ES-I3 (cell line): ENCODE measurements around the gene YWHAH.

Experiments used
- H3K36me3 ChIP-seq: 2 replicates; pipeline ENCODE4 v1.6.1; 2013; ENCODE audit warnings: mild to moderate bottlenecking, low read length, control low read depth, moderate library complexity; ENCODE audit not compliant: insufficient read depth
- H3K4me1 ChIP-seq: 2 replicates; pipeline ENCODE4 v1.6.1; 2013; ENCODE audit warnings: mild to moderate bottlenecking, control low read depth, low read length; ENCODE audit not compliant: insufficient read depth
- H3K9ac ChIP-seq: 2 replicates; pipeline ENCODE4 v1.6.1; 2013; ENCODE audit warnings: low read depth, mild to moderate bottlenecking, low read length, moderate library complexity
- H3K9me3 ChIP-seq: 2 replicates; pipeline ENCODE4 v1.6.1; 2013; ENCODE audit warnings: mild to moderate bottlenecking, low read length, moderate library complexity; ENCODE audit not compliant: control insufficient read depth, insufficient read depth

Gene YWHAH

GRCh38 chr22:31951194-31952093 lies 7.1 kb downstream of the YWHAH start:
- H3K9me3 ChIP-seq, result no peaks in the 10 kb centered on the region
- peaks cover 33% of the 10 kb centered on the region for H3K36me3 ChIP-seq
- peaks cover 31% of the 10 kb centered on the region for H3K4me1 ChIP-seq
- no peak overlapping the region for H3K9ac ChIP-seq

DNA sequence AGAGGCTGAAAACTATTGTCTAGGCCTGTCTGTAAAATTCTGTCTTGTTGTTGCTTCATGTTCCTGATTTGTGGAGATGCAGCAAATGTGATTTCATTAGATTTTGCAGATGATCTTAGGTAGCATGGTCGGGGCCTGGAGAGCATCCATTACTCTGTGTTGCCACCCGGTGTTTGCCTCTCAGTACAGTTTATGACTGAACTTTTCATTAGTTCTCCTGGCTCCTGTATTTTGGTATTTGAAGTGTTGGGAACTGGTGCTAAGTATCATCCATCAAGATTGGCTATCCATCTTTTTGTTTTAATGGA lies 7.7 kb downstream of the YWHAH start:
- Histone ChIP-seq H3K4me1 (peaks cover 25% of the 10 kb centered on the region), H3K9me3 (no peaks in the 10 kb centered on the region), H3K36me3 (peaks cover 38% of the 10 kb centered on the region), H3K9ac (no peak overlapping the region)

DNA sequence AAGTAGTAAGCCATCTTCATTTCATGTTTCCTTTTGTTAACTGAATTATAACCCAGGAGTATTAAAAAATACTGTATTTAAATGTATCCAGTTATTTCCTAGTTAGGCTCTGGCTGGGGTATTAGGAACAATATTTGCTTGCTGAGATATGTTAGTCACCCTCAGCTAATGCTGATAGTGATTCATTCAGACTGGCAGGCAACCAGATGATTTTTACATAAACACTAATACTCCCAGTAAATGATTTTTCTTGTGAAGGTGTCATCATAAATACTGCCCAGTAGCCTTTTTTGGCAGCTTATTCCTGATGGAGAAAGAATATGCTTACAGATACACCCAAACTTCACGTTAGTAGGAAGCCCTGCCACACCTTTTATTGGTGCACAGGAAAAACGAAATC lies 8.1 kb downstream of the YWHAH start:
- Histone ChIP-seq H3K9ac (no peak overlapping the region), H3K4me1 (peaks cover 22% of the 10 kb centered on the region), H3K36me3 (peaks cover 40% of the 10 kb centered on the region), H3K9me3 (no peaks in the 10 kb centered on the region)

- Histone ChIP-seq H3K9me3 (no peaks in the 10 kb centered on the region), H3K36me3 (peaks cover 40% of the 10 kb centered on the region), H3K9ac (no peak overlapping the region), H3K4me1 (peaks cover 20% of the 10 kb centered on the region)
These were observed 8.9 kb downstream of the YWHAH start for GRCh38 chr22:31953261-31953660.

- Histone ChIP-seq H3K9me3 (no peaks in the 10 kb centered on the region), H3K4me1 (peaks cover 20% of the 10 kb centered on the region), H3K36me3 (peaks cover 31% of the 10 kb centered on the region), H3K9ac (no peak overlapping the region)
These were observed 10.5 kb downstream of the YWHAH start for GRCh38 chr22:31954535-31955523.

- Histone ChIP-seq H3K4me1 (peaks cover 20% of the 10 kb centered on the region), H3K9ac (no peak overlapping the region), H3K9me3 (no peaks in the 10 kb centered on the region), H3K36me3 (peaks cover 22% of the 10 kb centered on the region)
These were observed 12.0 kb downstream of the YWHAH start for GRCh38 chr22:31956360-31956759.

DNA sequence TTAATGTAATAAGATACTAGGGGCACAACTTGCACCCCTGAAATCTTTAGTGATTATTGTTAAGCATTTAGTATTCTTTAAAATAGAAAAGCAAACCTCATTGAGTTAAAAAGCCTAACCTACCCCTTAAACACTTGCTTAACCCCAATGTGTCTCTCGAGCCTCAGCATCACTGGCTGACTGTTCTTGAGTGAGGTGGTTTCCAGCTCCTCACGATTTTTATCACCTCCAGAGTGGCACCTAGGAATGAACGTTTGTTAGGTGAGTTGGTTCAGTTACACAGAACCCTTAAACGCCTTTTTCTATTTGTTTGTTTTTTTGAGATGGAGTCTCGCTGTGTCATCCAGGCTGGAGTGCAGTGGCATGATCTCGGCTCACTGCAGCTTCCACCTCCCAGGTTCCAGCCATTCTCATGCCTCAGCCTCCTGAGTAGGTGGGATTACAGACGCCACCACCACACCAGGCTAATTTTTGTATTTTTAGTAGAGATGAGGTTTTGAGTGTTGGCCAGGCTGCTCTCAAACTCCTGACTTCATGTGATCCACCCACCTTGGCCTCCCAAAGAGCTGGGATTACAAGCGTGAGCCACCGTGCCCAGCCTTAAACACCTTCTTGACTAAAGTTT lies 13.7 kb downstream of the YWHAH start:
- Histone ChIP-seq H3K9me3 (no peaks in the 10 kb centered on the region), H3K36me3 (peaks cover 20% of the 10 kb centered on the region), H3K4me1 (peaks cover 8% of the 10 kb centered on the region), H3K9ac (no peak overlapping the region)

GRCh38 chr22:31958625-31959239 lies 14.4 kb downstream of the YWHAH start:
- Histone ChIP-seq H3K9ac (no peak overlapping the region), H3K9me3 (no peaks in the 10 kb centered on the region), H3K4me1 (peaks cover 6% of the 10 kb centered on the region), H3K36me3 (peaks cover 20% of the 10 kb centered on the region)

GRCh38 chr22:31960767-31961166 lies 16.4 kb downstream of the YWHAH start:
- H3K9ac ChIP-seq, result no peak overlapping the region
- no peaks in the 10 kb centered on the region for H3K9me3 ChIP-seq

DNA sequence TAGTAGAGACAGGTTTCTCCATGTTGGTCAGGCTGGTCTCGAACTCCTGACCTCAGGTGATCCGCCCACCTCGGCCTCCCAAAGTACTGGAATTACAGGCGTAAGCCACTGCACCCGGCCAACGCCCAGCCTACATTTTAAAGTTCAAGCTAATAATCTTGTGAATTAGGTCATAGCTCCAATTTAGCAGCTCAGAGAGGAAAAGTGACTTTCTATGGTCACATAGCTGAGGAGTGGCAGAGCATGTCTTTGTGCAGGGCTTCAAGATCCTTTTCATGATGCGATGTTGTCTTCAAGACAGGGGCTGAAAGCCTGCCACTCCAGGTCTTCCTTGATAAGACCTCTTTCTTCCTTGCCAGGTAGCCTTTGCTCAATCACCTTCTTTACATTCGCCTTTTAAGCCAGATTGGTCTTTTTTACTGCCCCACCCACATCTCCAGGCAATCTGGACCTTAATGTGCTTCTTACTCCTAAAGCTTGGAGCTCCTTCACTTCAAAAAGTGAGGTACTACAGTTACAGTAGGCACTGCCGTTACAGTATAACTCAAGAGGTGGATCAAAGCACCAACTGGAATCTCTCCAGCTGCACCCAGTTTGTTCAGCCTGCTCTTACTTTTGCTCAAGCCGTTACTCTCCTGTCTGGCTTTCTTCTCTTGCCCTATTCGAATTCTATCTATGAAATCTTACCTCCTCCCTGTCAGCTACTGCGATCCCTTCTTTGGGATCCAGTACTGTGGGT lies 18.2 kb downstream of the YWHAH start:
- Histone ChIP-seq H3K9me3 (no peaks in the 10 kb centered on the region), H3K9ac (no peak overlapping the region), H3K36me3 (no peaks in the 10 kb centered on the region), H3K4me1 (peaks cover 6% of the 10 kb centered on the region)

More at GRCh38 chr22:31960767-31961166, 16.4 kb downstream of the YWHAH start:
- Histone ChIP-seq H3K36me3 (peaks cover 12% of the 10 kb centered on the region), H3K4me1 (peaks cover 6% of the 10 kb centered on the region)

- Histone ChIP-seq H3K9me3 (no peaks in the 10 kb centered on the region), H3K9ac (no peak overlapping the region), H3K4me1 (no peaks in the 10 kb centered on the region), H3K36me3 (no peaks in the 10 kb centered on the region)
These were observed 23.7 kb downstream of the YWHAH start for GRCh38 chr22:31968022-31968421.

- H3K4me1 ChIP-seq, result no peaks in the 10 kb centered on the region
- H3K36me3 ChIP-seq, result no peaks in the 10 kb centered on the region
- peak overlapping the region; percentile 72 for H3K9ac ChIP-seq
- H3K9me3 ChIP-seq, result no peaks in the 10 kb centered on the region
These were observed 25.6 kb downstream of the YWHAH start for GRCh38 chr22:31969789-31970489.
